SK-N-SH (cell line): ENCODE measurements around the gene RELN. TPM values are rescaled to one million over a fixed set of nuclear protein-coding genes. Genes with fewer than 3 reads are reported as not detected.

ENCODE experiments used
- CTCF ChIA-PET: fragments of 300-600, 350-600 bp; formaldehyde crosslinking; extraction: SDS; loops from one replicate; lab custom pipeline; 2021; lab: Yijun Ruan, JAX
- POLR2A ChIA-PET: fragments of 350-600 bp; sonication (Branson Sonifier 250); formaldehyde crosslinking; extraction: SDS; loops from one replicate; lab custom pipeline; 2020; ENCODE audit warnings: antibody characterized with exemption, inconsistent platforms; lab: Yijun Ruan, JAX
- DNase-seq: peaks from one replicate; pipeline ENCODE4 v3.0.0; 2012
- H2AFZ ChIP-seq: fragments of 200-600 bp; sonication (generic); 2 replicates; pipeline ENCODE4 v1.8.1; 2016; ENCODE audit warnings: antibody characterized with exemption, mild to moderate bottlenecking, low read depth
- H3F3A ChIP-seq: fragments of 200-600 bp; sonication (generic); replicated peaks from 2 replicates; pipeline ENCODE3; 2016; ENCODE audit warnings: antibody characterized with exemption, mild to moderate bottlenecking; ENCODE audit not compliant: insufficient read depth
- H3K27ac ChIP-seq, 2 experiments: fragments of 200-500 bp in 1 of 2; fragments of 200-600 bp in 1 of 2; sonication (Bioruptor generic) in 1 of 2; sonication (generic), shearing (Covaris generic) in 1 of 2; 2 replicates each; pipeline versions ENCODE4 v1.5.1 to v1.6.1; 2014 to 2016; ENCODE audit warnings: low read depth in 2 of 2, inconsistent platforms in 1 of 2, low read length in 1 of 2, mild to moderate bottlenecking in 1 of 2, mixed read lengths in 1 of 2
- H3K27me3 ChIP-seq: fragments of 200-600 bp; sonication (generic), shearing (Covaris generic); 2 replicates; pipeline ENCODE4 v1.6.1; 2016; ENCODE audit warnings: mixed run types; ENCODE audit not compliant: insufficient read depth
- H3K36me3 ChIP-seq, 2 experiments: fragments of 200-500 bp in 1 of 2; fragments of 200-600 bp in 1 of 2; sonication (Bioruptor generic) in 1 of 2; sonication (generic) in 1 of 2; replicated peaks in 1 of 2; 2 replicates each; pipeline versions ENCODE3 to v1.5.1; 2014 to 2016; ENCODE audit warnings: low read length in 1 of 2, mild to moderate bottlenecking in 1 of 2; ENCODE audit not compliant: insufficient read depth in 2 of 2, control insufficient read depth in 1 of 2
- H3K4me1 ChIP-seq, 2 experiments: fragments of 200-500 bp in 1 of 2; fragments of 200-600 bp in 1 of 2; sonication (Bioruptor generic) in 1 of 2; sonication (generic), shearing (Covaris generic) in 1 of 2; 2 replicates each; pipeline versions ENCODE4 v1.5.1 to v1.6.1; 2014 to 2016; ENCODE audit warnings: low read depth in 1 of 2, low read length in 1 of 2, mixed run types in 1 of 2; ENCODE audit not compliant: insufficient read depth in 2 of 2, control insufficient read depth in 1 of 2
- H3K4me2 ChIP-seq: fragments of 200-600 bp; sonication (generic), shearing (Covaris generic); 2 replicates; pipeline ENCODE4 v1.6.1; 2017; ENCODE audit warnings: mixed run types
- H3K4me3 ChIP-seq, 2 experiments: fragments of 200-500 bp in 1 of 2; fragments of 200-600 bp in 1 of 2; sonication (Bioruptor generic) in 1 of 2; sonication (generic), shearing (Covaris generic) in 1 of 2; 2 replicates each; pipeline versions ENCODE4 v1.5.1 to v1.8.1; 2014 to 2016; ENCODE audit warnings: low read depth in 2 of 2, inconsistent platforms in 1 of 2, low read length in 1 of 2, mild to moderate bottlenecking in 1 of 2, mixed read lengths in 1 of 2, moderate library complexity in 1 of 2
- H3K79me2 ChIP-seq: fragments of 200-600 bp; sonication (generic); 2 replicates; pipeline ENCODE4 v1.8.1; 2017; ENCODE audit warnings: mild to moderate bottlenecking; ENCODE audit not compliant: insufficient read depth
- H3K9ac ChIP-seq: fragments of 200-600 bp; sonication (generic); 2 replicates; pipeline ENCODE4 v1.6.1; 2017; ENCODE audit warnings: mixed run types
- H3K9me2 ChIP-seq: fragments of 200-600 bp; sonication (generic); 2 replicates; pipeline ENCODE4 v1.6.1; 2017; ENCODE audit warnings: mixed run types
- H3K9me3 ChIP-seq: fragments of 200-600 bp; sonication (generic); 2 replicates; pipeline ENCODE4 v1.6.1; 2017; ENCODE audit warnings: mixed run types, mild to moderate bottlenecking, moderate library complexity
- H4K20me1 ChIP-seq: fragments of 200-600 bp; sonication (generic); 2 replicates; pipeline ENCODE4 v1.6.1; 2017; ENCODE audit warnings: mild to moderate bottlenecking, mixed run types; ENCODE audit not compliant: insufficient read depth
- CHD2 ChIP-seq: fragments of 150-350 bp; IDR thresholded peaks from 2 replicates; pipeline ENCODE4 v1.6.1; 2018; ENCODE audit warnings: low read length; ENCODE audit not compliant: partially characterized antibody
- EP300 ChIP-seq, 2 experiments: IDR thresholded peaks; 2 replicates each; pipeline versions ENCODE4 v1.4.0 to v1.6.1; 2012; ENCODE audit warnings: borderline replicate concordance in 1 of 2, low read depth in 1 of 2, low read length in 1 of 2
- EZH2phosphoT487 ChIP-seq: fragments of 200-600 bp; sonication (generic); IDR thresholded peaks from 2 replicates; pipeline ENCODE4 v1.6.1; 2017; ENCODE audit warnings: low read depth, mixed run types, mild to moderate bottlenecking, antibody characterized with exemption, moderate library complexity, borderline replicate concordance
- FOSL2 ChIP-seq: IDR thresholded peaks from 2 replicates; pipeline ENCODE4 v1.4.0; 2012; ENCODE audit warnings: low read depth, mild to moderate bottlenecking, moderate library complexity, borderline replicate concordance
- FOXJ3 ChIP-seq: sonication (generic); formaldehyde crosslinking; IDR thresholded peaks from 2 replicates; pipeline ENCODE4 v1.5.1; 2020; ENCODE audit warnings: mild to moderate bottlenecking, missing genetic modification reagents
- FOXM1 ChIP-seq: IDR thresholded peaks from 2 replicates; pipeline ENCODE4 v1.4.0; 2012; ENCODE audit warnings: low read depth, mild to moderate bottlenecking
- GABPA ChIP-seq: IDR thresholded peaks from 2 replicates; pipeline ENCODE4 v1.4.0; 2012; ENCODE audit warnings: low read depth, mild to moderate bottlenecking
- GATA2 ChIP-seq: sonication (generic); formaldehyde crosslinking; IDR thresholded peaks from 2 replicates; pipeline ENCODE4 v1.5.0; 2020; ENCODE audit warnings: mild to moderate bottlenecking, missing genetic modification reagents
- JUND ChIP-seq: IDR thresholded peaks from 2 replicates; pipeline ENCODE4 v1.4.0; 2012
- MAX ChIP-seq: IDR thresholded peaks from 2 replicates; pipeline ENCODE4 v1.4.0; 2012; ENCODE audit warnings: low read depth
- MEF2A ChIP-seq: IDR thresholded peaks from 2 replicates; pipeline ENCODE4 v1.4.0; 2012; ENCODE audit warnings: low read depth, borderline replicate concordance
- NRF1 ChIP-seq: IDR thresholded peaks from 2 replicates; pipeline ENCODE4 v1.6.1; 2012; ENCODE audit warnings: low read depth, mild to moderate bottlenecking, low read length
- POLR2AphosphoS5 ChIP-seq: IDR thresholded peaks from 2 replicates; pipeline ENCODE4 v1.6.1; 2012; ENCODE audit warnings: low read depth, low read length
- USF1 ChIP-seq: IDR thresholded peaks from 2 replicates; pipeline ENCODE4 v1.4.0; 2012; ENCODE audit warnings: low read depth, borderline replicate concordance
- WGBS: methylation state at CpG from one replicate; pipeline ENCODE4 v1.1.6; 2017; ENCODE audit warnings: low lambda C conversion rate; 5-methylcytosine and 5-hydroxymethylcytosine counted together
- polyA plus RNA-seq, 3 experiments: library from polyadenylated mRNA; depleted of rRNA; stranded (reverse); fragments of >200 nt; gene quantifications; 2 replicates each; pipeline ENCODE4 v1.2.3, GENCODE V29; 2012
- TF ChIP-seq, protein P1 (sequence below): IDR thresholded peaks from 2 replicates; pipeline ENCODE4 v1.4.0; 2012; ENCODE audit warnings: low read depth, borderline replicate concordance
- TF ChIP-seq, protein P2 (sequence below): IDR thresholded peaks from 2 replicates; pipeline ENCODE4 v1.6.1; 2012; ENCODE audit warnings: mild to moderate bottlenecking, low read depth, low read length, moderate library complexity
- TF ChIP-seq, protein P3 (sequence below): fragments of 150-350 bp; IDR thresholded peaks from 2 replicates; pipeline ENCODE4 v1.6.1; 2016; ENCODE audit warnings: mild to moderate bottlenecking, low read depth, low read length
- TF ChIP-seq, protein P4 (sequence below): fragments of 200-600 bp; sonication (generic); IDR thresholded peaks from 2 replicates; pipeline ENCODE4 v1.6.1; 2017; ENCODE audit warnings: antibody characterized with exemption, mild to moderate bottlenecking, moderate library complexity

The RELN gene
- polyA plus RNA-seq, 1 of the 3 experiments (the other 2 are of a cell fraction) = 0.02 TPM

DNA sequence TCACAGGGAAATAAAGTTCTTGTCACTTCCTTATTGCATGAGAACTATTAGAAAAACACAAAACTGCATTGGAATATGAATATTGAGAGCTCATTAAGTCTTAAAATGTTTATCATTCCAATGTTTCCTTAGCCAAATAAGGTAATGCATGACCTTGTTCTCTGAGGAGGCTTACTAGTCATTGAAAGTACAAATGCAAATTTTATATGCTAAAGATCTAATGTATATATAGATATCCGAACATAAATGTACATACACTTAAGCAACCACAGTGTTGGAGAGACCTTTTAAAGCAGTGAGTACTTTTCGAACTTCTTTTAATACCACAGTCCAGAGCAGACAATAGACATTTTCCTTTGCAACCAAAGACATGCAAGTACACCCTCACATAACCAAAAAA, 96.1 kb downstream of the RELN start:
- POLR2A ChIA-PET = no interaction called here
- Histone ChIP-seq H3K9ac (no peak overlapping the region), H3K4me2 (no peak overlapping the region), H3K27ac (no peak overlapping the region), H2AFZ (no peak overlapping the region), H3K4me3 (no peak overlapping the region), H3K79me2 (no peaks in the 10 kb centered on the region), H3K9me2 (no peaks in the 10 kb centered on the region), H3K4me1 (no peaks in the 10 kb centered on the region), H3K9me3 (no peaks in the 10 kb centered on the region), H3K27me3 (no peaks in the 10 kb centered on the region), H4K20me1 (no peaks in the 10 kb centered on the region), H3F3A (no peaks in the 10 kb centered on the region), H3K36me3 (no peaks in the 10 kb centered on the region)
- no peak for TF ChIP-seq EP300 (IDR thresholded peaks at IDR 0.05; ENCODE audit: borderline replicate concordance in 1 of 2, low read depth in 1 of 2, low read length in 1 of 2)
- TF ChIP-seq FOSL2 = no peak
- TF ChIP-seq NRF1 = no peak
- TF ChIP-seq, protein P1, sequence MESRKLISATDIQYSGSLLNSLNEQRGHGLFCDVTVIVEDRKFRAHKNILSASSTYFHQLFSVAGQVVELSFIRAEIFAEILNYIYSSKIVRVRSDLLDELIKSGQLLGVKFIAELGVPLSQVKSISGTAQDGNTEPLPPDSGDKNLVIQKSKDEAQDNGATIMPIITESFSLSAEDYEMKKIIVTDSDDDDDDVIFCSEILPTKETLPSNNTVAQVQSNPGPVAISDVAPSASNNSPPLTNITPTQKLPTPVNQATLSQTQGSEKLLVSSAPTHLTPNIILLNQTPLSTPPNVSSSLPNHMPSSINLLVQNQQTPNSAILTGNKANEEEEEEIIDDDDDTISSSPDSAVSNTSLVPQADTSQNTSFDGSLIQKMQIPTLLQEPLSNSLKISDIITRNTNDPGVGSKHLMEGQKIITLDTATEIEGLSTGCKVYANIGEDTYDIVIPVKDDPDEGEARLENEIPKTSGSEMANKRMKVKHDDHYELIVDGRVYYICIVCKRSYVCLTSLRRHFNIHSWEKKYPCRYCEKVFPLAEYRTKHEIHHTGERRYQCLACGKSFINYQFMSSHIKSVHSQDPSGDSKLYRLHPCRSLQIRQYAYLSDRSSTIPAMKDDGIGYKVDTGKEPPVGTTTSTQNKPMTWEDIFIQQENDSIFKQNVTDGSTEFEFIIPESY = no peak
- no peak for TF ChIP-seq CHD2
- no peak for TF ChIP-seq FOXJ3
- no peak for TF ChIP-seq MEF2A
- 25% methylated on average over 2 of the region's 2 CpGs for WGBS
- no peak for DNase-seq
- CTCF ChIA-PET = no interaction called here

GRCh38 chr7:103889451-103889850, 100.0 kb downstream of the RELN start:
- H3K9me2 ChIP-seq = no peaks in the 10 kb centered on the region

More at GRCh38 chr7:103889451-103889850, 100.0 kb downstream of the RELN start:
- Histone ChIP-seq H3K4me1 (no peaks in the 10 kb centered on the region), H2AFZ (no peak overlapping the region), H4K20me1 (no peaks in the 10 kb centered on the region)
- whole genome bisulfite sequencing = 27% methylated on average over 3 of the region's 3 CpGs
- TF ChIP-seq MAX = no peak
- no peak for TF ChIP-seq GATA2
- TF ChIP-seq, protein P2, sequence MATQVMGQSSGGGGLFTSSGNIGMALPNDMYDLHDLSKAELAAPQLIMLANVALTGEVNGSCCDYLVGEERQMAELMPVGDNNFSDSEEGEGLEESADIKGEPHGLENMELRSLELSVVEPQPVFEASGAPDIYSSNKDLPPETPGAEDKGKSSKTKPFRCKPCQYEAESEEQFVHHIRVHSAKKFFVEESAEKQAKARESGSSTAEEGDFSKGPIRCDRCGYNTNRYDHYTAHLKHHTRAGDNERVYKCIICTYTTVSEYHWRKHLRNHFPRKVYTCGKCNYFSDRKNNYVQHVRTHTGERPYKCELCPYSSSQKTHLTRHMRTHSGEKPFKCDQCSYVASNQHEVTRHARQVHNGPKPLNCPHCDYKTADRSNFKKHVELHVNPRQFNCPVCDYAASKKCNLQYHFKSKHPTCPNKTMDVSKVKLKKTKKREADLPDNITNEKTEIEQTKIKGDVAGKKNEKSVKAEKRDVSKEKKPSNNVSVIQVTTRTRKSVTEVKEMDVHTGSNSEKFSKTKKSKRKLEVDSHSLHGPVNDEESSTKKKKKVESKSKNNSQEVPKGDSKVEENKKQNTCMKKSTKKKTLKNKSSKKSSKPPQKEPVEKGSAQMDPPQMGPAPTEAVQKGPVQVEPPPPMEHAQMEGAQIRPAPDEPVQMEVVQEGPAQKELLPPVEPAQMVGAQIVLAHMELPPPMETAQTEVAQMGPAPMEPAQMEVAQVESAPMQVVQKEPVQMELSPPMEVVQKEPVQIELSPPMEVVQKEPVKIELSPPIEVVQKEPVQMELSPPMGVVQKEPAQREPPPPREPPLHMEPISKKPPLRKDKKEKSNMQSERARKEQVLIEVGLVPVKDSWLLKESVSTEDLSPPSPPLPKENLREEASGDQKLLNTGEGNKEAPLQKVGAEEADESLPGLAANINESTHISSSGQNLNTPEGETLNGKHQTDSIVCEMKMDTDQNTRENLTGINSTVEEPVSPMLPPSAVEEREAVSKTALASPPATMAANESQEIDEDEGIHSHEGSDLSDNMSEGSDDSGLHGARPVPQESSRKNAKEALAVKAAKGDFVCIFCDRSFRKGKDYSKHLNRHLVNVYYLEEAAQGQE = no peak
- no peak for TF ChIP-seq FOSL2
- TF ChIP-seq, protein P3, sequence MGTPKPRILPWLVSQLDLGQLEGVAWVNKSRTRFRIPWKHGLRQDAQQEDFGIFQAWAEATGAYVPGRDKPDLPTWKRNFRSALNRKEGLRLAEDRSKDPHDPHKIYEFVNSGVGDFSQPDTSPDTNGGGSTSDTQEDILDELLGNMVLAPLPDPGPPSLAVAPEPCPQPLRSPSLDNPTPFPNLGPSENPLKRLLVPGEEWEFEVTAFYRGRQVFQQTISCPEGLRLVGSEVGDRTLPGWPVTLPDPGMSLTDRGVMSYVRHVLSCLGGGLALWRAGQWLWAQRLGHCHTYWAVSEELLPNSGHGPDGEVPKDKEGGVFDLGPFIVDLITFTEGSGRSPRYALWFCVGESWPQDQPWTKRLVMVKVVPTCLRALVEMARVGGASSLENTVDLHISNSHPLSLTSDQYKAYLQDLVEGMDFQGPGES = no peak
- no peak for TF ChIP-seq EP300 (IDR thresholded peaks at IDR 0.05; ENCODE audit: borderline replicate concordance in 1 of 2, low read depth in 1 of 2, low read length in 1 of 2)
- TF ChIP-seq JUND = no peak
- TF ChIP-seq POLR2AphosphoS5 = no peak
- no peak for TF ChIP-seq USF1
- no peak for TF ChIP-seq FOXM1
- TF ChIP-seq, protein P4, sequence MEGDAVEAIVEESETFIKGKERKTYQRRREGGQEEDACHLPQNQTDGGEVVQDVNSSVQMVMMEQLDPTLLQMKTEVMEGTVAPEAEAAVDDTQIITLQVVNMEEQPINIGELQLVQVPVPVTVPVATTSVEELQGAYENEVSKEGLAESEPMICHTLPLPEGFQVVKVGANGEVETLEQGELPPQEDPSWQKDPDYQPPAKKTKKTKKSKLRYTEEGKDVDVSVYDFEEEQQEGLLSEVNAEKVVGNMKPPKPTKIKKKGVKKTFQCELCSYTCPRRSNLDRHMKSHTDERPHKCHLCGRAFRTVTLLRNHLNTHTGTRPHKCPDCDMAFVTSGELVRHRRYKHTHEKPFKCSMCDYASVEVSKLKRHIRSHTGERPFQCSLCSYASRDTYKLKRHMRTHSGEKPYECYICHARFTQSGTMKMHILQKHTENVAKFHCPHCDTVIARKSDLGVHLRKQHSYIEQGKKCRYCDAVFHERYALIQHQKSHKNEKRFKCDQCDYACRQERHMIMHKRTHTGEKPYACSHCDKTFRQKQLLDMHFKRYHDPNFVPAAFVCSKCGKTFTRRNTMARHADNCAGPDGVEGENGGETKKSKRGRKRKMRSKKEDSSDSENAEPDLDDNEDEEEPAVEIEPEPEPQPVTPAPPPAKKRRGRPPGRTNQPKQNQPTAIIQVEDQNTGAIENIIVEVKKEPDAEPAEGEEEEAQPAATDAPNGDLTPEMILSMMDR = no peak
- no peak for TF ChIP-seq GABPA
- TF ChIP-seq EZH2phosphoT487 = no peak
- TF ChIP-seq, all 33 proteins: peak for 0
- ChIA-PET POLR2A (no interaction called here), CTCF (interaction anchor here (1.5 kb wide), 1 partner anchor 11 kb away, joined by 5 read pairs; no protein-coding TSS in a partner anchor)
- Histone ChIP-seq H3K27ac (no peak overlapping the region), H3K27me3 (no peaks in the 10 kb centered on the region), H3K9me3 (no peaks in the 10 kb centered on the region), H3K4me2 (no peak overlapping the region), H3K36me3 (no peaks in the 10 kb centered on the region), H3K79me2 (no peaks in the 10 kb centered on the region), H3K4me3 (no peak overlapping the region), H3K9ac (no peak overlapping the region), H3F3A (no peaks in the 10 kb centered on the region)
- DNase-seq = no peak
